ENCODE results near the gene OR1C1. TPM values are rescaled to one million over a fixed set of nuclear protein-coding genes. Genes with fewer than 3 reads are reported as not detected.

OR1C1 gene
- total RNA-seq, 6 donors from 2014 or later: not detected

Other genes with a start within 250 kb of the OR1C1 start
- under 1 TPM in 1 of 6 donors, not detected in 5; 0.03 TPM for gene OR2C3, start 224.1 kb downstream of the OR1C1 start, total RNA-seq
- 1 to 10 TPM in 3 of 6 donors, under 1 TPM in 3; 0.30 to 3.0 (median 1.4) TPM for gene GCSAML, start 211.4 kb downstream of the OR1C1 start, total RNA-seq
- gene OR2G2, start 172.2 kb downstream of the OR1C1 start, total RNA-seq: not detected
- not detected for gene OR2G3, start 155.0 kb downstream of the OR1C1 start, total RNA-seq
- not detected for gene OR13G1, start 80.8 kb downstream of the OR1C1 start, total RNA-seq
- gene OR6F1, start 43.9 kb downstream of the OR1C1 start, total RNA-seq: not detected
- gene OR14K1, start 21.9 kb downstream of the OR1C1 start, total RNA-seq: not detected
- not detected for gene OR14A2, start 12.4 kb downstream of the OR1C1 start, total RNA-seq
- not detected for gene OR14A16, start 63.6 kb upstream of the OR1C1 start, total RNA-seq
- gene OR11L1, start 81.3 kb upstream of the OR1C1 start, total RNA-seq: not detected
- 10 to 100 TPM in 1 of 6 donors, 1 to 10 TPM in 5; 1.0 to 15.1 (median 4.6) TPM for gene TRIM58, start 96.6 kb upstream of the OR1C1 start, total RNA-seq
- gene OR2W3, start 135.0 kb upstream of the OR1C1 start, total RNA-seq: 1 to 10 TPM in 1 of 6 donors, under 1 TPM in 2, not detected in 3; 0.27 to 5.3 (median 0.31) TPM
- gene OR2T8, start 159.7 kb upstream of the OR1C1 start, total RNA-seq: not detected
- gene OR2AJ1, start 164.3 kb upstream of the OR1C1 start, total RNA-seq: under 1 TPM in 1 of 6 donors, not detected in 5; 0.49 TPM
- not detected for gene OR2L8, start 188.3 kb upstream of the OR1C1 start, total RNA-seq
- not detected for gene OR2AK2, start 204.7 kb upstream of the OR1C1 start, total RNA-seq